ENCODE results near the gene ELOVL7.
"Not testable (repeated sequence)": the region's sequence is repeated elsewhere in the genome, so short reads cannot be mapped to it uniquely, and the experiment has no call there.

ELOVL7 gene

DNA sequence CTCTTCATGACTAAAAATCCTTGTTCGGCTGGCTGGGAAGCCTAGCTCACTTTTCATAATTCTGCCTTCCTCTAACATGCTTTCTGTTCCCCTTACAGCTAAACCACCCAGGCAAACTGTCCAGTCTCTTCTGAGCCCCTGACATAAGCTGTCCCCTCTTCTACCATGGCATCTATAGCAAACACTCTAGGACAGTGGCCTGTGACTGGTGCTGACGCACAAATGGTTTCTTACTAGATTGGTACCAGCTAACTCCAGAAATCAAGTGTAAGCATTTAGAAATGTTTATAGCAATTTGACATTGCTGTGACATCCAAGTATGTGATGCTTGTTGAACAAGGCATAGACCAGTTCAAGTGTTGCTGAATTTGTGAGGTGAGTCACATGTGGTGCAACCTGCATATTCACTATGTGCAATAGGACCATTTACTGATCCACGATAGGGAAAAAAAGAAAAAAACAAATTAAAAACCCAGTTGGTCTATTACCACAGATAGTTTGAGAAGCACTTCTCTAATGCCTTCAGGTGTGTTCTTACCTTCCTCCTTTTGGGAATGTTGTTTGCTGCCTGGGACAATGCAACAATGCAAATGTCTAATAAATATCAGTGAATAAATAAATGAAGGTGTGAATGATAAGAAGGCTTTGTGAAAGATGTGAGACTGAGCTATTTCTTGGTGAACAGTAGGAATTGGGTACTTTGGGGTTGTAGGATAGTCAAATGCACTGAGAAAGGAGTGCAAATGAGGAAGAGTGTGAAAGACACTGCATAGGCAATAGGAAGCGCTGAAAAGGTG lies 22.4 kb downstream of the ELOVL7 start:
- no peak overlapping the region for H3K27ac ChIP-seq
- H3K27me3 ChIP-seq = no peaks in the 10 kb centered on the region
- intact Hi-C loops (cut with DNase I; ENCODE audit: low total_unique reads) = no loop called here
- H3K4me3 ChIP-seq = no peak overlapping the region
- TF ChIP-seq, protein P1, sequence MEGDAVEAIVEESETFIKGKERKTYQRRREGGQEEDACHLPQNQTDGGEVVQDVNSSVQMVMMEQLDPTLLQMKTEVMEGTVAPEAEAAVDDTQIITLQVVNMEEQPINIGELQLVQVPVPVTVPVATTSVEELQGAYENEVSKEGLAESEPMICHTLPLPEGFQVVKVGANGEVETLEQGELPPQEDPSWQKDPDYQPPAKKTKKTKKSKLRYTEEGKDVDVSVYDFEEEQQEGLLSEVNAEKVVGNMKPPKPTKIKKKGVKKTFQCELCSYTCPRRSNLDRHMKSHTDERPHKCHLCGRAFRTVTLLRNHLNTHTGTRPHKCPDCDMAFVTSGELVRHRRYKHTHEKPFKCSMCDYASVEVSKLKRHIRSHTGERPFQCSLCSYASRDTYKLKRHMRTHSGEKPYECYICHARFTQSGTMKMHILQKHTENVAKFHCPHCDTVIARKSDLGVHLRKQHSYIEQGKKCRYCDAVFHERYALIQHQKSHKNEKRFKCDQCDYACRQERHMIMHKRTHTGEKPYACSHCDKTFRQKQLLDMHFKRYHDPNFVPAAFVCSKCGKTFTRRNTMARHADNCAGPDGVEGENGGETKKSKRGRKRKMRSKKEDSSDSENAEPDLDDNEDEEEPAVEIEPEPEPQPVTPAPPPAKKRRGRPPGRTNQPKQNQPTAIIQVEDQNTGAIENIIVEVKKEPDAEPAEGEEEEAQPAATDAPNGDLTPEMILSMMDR (IDR thresholded peaks at IDR 0.05) = no peak
- no peaks in the 10 kb centered on the region for H3K4me1 ChIP-seq
- H3K9me3 ChIP-seq = no peaks in the 10 kb centered on the region
- DNase-seq = no peak
- H3K36me3 ChIP-seq = no peaks in the 10 kb centered on the region

GRCh38 chr5:60820593-60821487 lies 23.2 kb downstream of the ELOVL7 start:
- Histone ChIP-seq H3K4me1 (no peaks in the 10 kb centered on the region), H3K27me3 (no peaks in the 10 kb centered on the region), H3K27ac (no peak overlapping the region), H3K36me3 (no peaks in the 10 kb centered on the region), H3K9me3 (no peaks in the 10 kb centered on the region), H3K4me3 (no peak overlapping the region)
- intact Hi-C loops (cut with DNase I; ENCODE audit: low total_unique reads) = no loop called here
- TF ChIP-seq, protein P1 (IDR thresholded peaks at IDR 0.05) = no peak
- no peak for DNase-seq

DNA sequence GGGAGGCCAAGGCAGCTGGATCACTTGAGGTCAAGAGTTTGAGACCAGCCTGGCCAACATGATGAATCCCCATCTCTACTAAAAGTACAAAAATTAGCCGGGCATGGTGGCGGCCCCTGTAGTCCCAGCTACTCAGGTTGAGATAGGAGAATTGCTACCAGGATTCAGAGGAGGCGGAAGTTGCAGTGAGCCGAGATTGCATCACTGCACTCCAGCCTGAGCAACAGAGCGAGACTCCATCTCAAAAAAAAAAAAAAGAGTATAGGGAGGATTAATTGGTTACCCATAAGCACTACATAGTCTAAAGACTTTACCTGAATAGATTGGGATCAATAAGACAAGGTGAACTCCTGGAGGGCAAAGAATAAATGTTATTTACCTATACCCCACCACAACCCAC lies 27.9 kb downstream of the ELOVL7 start:
- H3K4me1 ChIP-seq; H3K27me3 ChIP-seq; H3K4me3 ChIP-seq; intact Hi-C loops (cut with DNase I; ENCODE audit: low total_unique reads); H3K36me3 ChIP-seq; DNase-seq; H3K27ac ChIP-seq; H3K9me3 ChIP-seq: not testable (repeated sequence)

DNA sequence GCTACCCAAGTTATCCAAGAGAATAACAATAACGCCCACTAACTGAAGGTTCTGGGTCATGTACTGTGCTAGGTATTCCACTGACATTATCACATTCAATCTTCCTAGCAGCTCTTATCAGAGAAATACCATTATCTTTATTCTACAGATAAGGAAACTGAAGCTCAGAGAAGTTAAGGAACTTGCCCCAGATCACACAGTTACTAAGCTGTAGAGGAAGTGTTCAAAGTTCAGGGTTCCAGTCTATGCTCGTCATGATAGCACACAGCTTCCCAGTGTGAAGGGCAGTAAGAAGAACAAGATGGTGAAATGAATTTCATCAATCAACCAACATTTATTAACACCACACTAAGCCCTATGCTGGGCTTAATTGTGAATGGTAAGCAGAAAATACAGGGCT lies 29.6 kb downstream of the ELOVL7 start:
- H3K27me3 ChIP-seq = peaks cover 0 to 6% of the 10 kb centered on the region in 2 donors
- intact Hi-C loops (cut with DNase I; ENCODE audit: low total_unique reads) = no loop called here
- no peak overlapping the region for H3K4me3 ChIP-seq
- no peak for DNase-seq
- H3K27ac ChIP-seq = no peak overlapping the region
- no peaks in the 10 kb centered on the region for H3K4me1 ChIP-seq
- H3K36me3 ChIP-seq = no peaks in the 10 kb centered on the region
- TF ChIP-seq, protein P1 (IDR thresholded peaks at IDR 0.05) = no peak
- H3K9me3 ChIP-seq = no peaks in the 10 kb centered on the region

DNA sequence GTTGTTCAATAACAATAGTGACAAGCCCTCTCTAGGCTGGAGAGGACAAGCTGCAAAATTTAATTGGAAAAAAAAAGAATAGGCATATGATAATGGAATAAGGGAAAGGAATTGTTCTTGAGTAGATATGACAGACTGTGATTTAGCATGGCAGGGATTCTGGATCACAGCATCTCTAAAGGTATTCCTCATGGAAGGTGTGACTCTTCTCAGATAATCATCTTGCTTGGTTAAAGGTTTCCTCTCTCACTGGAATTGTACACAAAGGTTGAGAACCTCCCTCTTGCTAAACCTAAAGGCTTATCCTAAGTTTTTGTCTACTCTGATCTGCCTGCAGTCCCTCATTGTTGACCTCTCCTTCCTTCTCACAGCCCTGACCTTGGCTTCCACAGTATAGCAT lies 31.6 kb downstream of the ELOVL7 start:
- no peak for DNase-seq
- Histone ChIP-seq H3K4me1 (no peaks in the 10 kb centered on the region), H3K27me3 (peaks cover 0 to 6% of the 10 kb centered on the region in 2 donors), H3K27ac (no peak overlapping the region), H3K4me3 (no peak overlapping the region), H3K36me3 (no peaks in the 10 kb centered on the region), H3K9me3 (no peaks in the 10 kb centered on the region)
- intact Hi-C loops (cut with DNase I; ENCODE audit: low total_unique reads) = no loop called here
- TF ChIP-seq, protein P1 (IDR thresholded peaks at IDR 0.05) = no peak

- TF ChIP-seq, protein P1 (IDR thresholded peaks at IDR 0.05) = no peak
- Histone ChIP-seq H3K27me3 (peaks cover 0 to 6% of the 10 kb centered on the region in 2 donors), H3K36me3 (no peaks in the 10 kb centered on the region), H3K27ac (no peak overlapping the region), H3K4me1 (no peaks in the 10 kb centered on the region), H3K9me3 (no peaks in the 10 kb centered on the region), H3K4me3 (no peak overlapping the region)
- no peak for DNase-seq
- intact Hi-C loops (cut with DNase I; ENCODE audit: low total_unique reads) = no loop called here
Observed at GRCh38 chr5:60811105-60811504, 33.0 kb downstream of the ELOVL7 start.

Data from tibial artery (tissue), 4 donors.